SK-N-SH (cell line): Measurements from ENCODE around the gene SLC30A2.

Experiments
- FOSL2 ChIP-seq: IDR thresholded peaks from 2 replicates; pipeline ENCODE4 v1.4.0; 2012; ENCODE audit warnings: low read depth, mild to moderate bottlenecking, moderate library complexity, borderline replicate concordance
- MAX ChIP-seq: IDR thresholded peaks from 2 replicates; pipeline ENCODE4 v1.4.0; 2012; ENCODE audit warnings: low read depth
- PBX3 ChIP-seq: IDR thresholded peaks from 2 replicates; pipeline ENCODE4; 2012
- TAF1 ChIP-seq: IDR thresholded peaks from 2 replicates; pipeline ENCODE4 v1.6.1; 2012; ENCODE audit warnings: low read depth, mild to moderate bottlenecking, low read length, moderate library complexity, borderline replicate concordance
- TF ChIP-seq, protein P1 (sequence below): fragments of 200-600 bp; sonication (generic); IDR thresholded peaks from 2 replicates; pipeline ENCODE4 v1.6.1; 2017; ENCODE audit warnings: antibody characterized with exemption, mild to moderate bottlenecking, moderate library complexity

GRCh38 chr1:26017606-26018005, 28.3 kb downstream of the SLC30A2 start:
- TF ChIP-seq FOSL2 (no peak), TAF1 (no peak), MAX (no peak), PBX3 (no peak)
- TF ChIP-seq, protein P1, sequence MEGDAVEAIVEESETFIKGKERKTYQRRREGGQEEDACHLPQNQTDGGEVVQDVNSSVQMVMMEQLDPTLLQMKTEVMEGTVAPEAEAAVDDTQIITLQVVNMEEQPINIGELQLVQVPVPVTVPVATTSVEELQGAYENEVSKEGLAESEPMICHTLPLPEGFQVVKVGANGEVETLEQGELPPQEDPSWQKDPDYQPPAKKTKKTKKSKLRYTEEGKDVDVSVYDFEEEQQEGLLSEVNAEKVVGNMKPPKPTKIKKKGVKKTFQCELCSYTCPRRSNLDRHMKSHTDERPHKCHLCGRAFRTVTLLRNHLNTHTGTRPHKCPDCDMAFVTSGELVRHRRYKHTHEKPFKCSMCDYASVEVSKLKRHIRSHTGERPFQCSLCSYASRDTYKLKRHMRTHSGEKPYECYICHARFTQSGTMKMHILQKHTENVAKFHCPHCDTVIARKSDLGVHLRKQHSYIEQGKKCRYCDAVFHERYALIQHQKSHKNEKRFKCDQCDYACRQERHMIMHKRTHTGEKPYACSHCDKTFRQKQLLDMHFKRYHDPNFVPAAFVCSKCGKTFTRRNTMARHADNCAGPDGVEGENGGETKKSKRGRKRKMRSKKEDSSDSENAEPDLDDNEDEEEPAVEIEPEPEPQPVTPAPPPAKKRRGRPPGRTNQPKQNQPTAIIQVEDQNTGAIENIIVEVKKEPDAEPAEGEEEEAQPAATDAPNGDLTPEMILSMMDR: no peak
